Breast epithelium (tissue), 3 donors: ENCODE measurements around the gene CMSS1.

Experiments used
- CTCF ChIP-seq, 3 donors: fragments of 450-650 bp; IDR thresholded peaks; one replicate each; pipeline ENCODE4 v1.5.1; 2016 to 2017; ENCODE audit warnings: antibody characterized with exemption in 3 of 3, mild to moderate bottlenecking in 3 of 3, moderate library complexity in 3 of 3
- POLR2AphosphoS5 ChIP-seq, 3 donors: sonication (generic); formaldehyde crosslinking; IDR thresholded peaks; one replicate each; pipeline ENCODE4 v1.6.1; 2017; ENCODE audit warnings: antibody characterized with exemption in 3 of 3

- TF ChIP-seq CTCF (IDR thresholded peaks at IDR 0.05) (no peak), POLR2AphosphoS5 (IDR thresholded peaks at IDR 0.05) (no peak)
These were observed 123.5 kb downstream of the CMSS1 start for GRCh38 chr3:99941211-99941610.
